GM19438 (cell line): ENCODE results near the gene BTBD10.

Experiments
- ATAC-seq: cut with Tn5 transposase; IDR thresholded peaks from one replicate; pipeline ENCODE4 v1.9.1; 2021; ENCODE audit warnings: low read depth; ENCODE audit not compliant: unreplicated experiment

The BTBD10 gene

DNA sequence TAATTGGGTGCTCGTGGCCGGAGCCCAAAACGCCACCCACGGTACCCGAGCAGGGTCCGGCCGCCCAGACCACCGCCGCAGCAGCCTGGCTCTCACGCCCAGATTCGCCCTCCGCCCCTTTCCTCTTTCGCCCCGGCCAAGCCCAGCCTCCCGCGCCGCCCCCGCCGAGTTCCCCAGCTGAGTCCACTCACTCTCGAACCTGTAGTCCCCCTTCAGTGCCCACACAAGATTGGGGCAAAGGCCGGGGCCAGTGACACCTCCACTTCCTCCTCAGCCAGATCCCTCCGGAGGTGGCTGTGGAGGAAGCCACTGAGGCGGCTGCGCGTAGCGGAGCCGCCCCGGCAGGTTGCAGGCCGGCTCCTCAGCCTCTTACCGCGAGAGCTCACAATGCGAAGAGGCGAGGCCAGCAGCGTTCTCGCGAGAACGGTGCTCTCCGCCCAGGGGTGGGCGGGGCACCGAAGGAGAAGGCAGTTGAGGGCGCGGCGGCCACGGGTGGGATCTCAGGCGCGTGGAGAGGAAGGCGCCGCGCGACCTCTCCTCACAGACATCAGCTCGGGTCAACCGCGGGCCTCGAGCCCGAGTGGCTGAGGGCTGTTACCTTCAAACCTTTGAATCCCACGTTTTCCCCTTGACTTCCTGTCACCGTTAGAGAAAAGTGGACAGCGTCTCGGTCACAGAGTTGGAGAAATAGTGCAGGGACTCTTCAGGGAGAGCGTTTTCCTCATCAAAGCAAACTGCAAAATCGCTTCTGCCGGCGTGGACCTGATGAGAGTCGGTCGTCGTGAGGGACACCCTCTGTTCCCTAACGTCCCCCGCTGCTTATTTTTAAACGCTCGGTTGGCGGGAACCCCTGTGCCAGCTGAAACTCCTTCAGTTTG lies at the start of gene BTBD10:
TSS of gene BTBD10 (minus strand) at position 322 of the 878 bp plus-strand sequence. CDS start 18,098 bp downstream, outside the sequence.
- peak; percentile 89 for ATAC-seq

DNA sequence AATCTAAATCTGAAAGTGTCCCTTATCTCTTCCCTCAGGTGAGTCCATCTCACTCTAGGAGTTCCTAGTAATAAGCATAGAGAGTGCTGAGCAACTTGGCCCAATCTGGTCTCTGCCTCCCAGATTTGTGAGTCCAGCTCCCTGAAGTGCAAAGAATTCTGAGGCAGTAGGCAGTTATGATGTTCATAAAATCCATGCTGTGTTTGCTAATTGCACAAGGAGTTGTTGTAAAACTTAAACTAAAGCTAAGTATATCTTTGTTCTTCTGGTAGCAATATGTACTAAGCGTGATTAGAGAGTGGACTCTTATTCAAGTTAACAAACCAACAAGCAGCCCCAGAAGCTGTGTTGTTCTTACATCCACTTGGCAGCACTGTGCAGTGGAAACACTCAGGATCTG lies 40.4 kb upstream of the BTBD10 start:
- ATAC-seq: no peak

DNA sequence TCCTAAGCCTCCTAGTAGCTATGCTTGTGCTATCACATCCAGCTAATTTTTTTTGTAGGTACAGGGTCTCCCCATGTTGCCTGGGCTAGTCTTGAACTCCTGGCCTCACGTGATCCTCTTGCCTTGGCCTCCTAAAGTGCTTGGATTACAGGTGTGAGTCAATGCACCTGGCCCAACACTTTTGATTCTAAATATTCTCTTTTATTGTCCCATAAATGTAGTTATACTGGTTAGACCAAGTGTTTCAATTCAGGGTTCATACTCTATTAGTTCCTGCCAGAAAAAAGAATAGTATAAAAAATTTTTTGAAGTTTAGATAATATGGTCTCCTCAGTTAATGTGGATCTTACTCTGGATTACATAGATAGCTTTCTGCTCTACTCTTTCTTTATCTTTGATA lies 39.5 kb upstream of the BTBD10 start:
- no peak for ATAC-seq

DNA sequence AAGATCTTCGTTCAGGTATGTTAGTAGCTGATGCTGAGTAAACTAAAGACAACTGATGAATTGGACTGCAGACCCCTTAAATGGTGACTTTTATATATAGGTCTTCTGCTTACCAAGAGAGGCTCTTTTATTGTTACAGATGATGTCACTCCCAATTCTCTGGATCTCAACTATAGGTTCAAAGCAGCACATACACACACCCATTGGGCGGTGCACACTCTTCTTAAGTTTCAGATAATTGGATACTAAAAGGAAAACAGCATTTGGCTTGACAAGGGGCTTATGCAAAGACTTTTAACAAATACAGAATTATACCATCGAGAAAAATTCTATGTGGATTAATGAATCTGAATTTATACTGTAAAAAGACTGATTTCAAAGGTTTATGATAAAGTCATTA lies 32.9 kb upstream of the BTBD10 start, which contains the start of gene PTH:
TSS of gene PTH (minus strand) at position 69 of the 400 bp plus-strand sequence. CDS start 3,142 bp downstream, outside the sequence.
- ATAC-seq: no peak

- ATAC-seq: no peak
Observed at GRCh38 chr11:13494051-13494450, 31.0 kb upstream of the BTBD10 start.

- ATAC-seq: no peak
Observed at GRCh38 chr11:13487661-13488030, 24.6 kb upstream of the BTBD10 start.

GRCh38 chr11:13486926-13487660 lies 24.1 kb upstream of the BTBD10 start:
- ATAC-seq: no peak

GRCh38 chr11:13480198-13480597 lies 17.2 kb upstream of the BTBD10 start:
- no peak for ATAC-seq

GRCh38 chr11:13479688-13480087 lies 16.7 kb upstream of the BTBD10 start:
- no peak for ATAC-seq

- no peak for ATAC-seq
Observed at GRCh38 chr11:13475091-13475490, 12.1 kb upstream of the BTBD10 start.

GRCh38 chr11:13473013-13473722 lies 10.1 kb upstream of the BTBD10 start:
- no peak for ATAC-seq

DNA sequence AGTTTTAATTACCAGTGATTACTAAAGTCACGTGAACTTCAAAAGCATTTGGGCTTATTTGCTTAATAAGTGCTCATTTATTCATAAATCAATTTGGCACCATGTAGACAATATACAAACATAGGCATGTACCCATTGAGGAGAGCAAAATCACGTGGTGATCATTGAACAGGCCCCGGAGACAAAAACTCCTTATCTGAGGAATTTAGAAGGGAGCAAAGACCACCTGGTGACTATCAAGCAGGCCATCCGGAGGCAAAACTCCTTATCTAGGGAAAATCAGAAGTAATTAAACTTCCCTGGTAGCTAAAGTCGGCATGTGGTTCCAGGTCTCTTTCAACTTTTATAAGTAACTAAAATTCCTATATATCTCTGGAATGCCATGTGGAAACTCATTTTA lies 5.7 kb upstream of the BTBD10 start:
- no peak for ATAC-seq

DNA sequence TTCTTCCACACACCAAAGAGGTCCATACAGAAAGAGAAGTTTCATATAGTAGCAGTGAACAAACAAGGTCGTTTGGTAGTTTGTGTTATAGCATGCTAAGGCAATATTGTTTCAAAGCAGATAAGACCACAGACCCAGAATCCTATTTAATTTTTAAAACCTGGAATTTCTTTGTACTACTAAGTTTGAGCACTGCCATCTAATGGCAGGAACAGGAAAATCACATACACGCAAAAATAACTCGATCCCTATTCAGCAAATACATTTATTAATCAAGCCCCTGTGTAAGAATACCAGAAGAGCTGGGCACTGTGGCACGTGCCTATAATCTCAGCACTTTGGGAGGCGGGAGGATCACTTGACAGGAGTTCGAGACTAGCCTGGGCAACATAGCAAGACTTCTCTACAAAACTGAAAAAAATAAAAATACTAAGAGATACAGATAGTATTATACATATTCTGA lies 2.9 kb upstream of the BTBD10 start:
- ATAC-seq: no peak

- no peak for ATAC-seq
Observed at GRCh38 chr11:13463779-13464290, 813 bp upstream of the BTBD10 start.

GRCh38 chr11:13462311-13462900 lies 616 bp downstream of the BTBD10 start:
- peak; percentile 55 for ATAC-seq

- no peak for ATAC-seq
Observed at GRCh38 chr11:13461291-13461690, 1.7 kb downstream of the BTBD10 start.

GRCh38 chr11:13450832-13451397 lies 12.1 kb downstream of the BTBD10 start:
- no peak for ATAC-seq

DNA sequence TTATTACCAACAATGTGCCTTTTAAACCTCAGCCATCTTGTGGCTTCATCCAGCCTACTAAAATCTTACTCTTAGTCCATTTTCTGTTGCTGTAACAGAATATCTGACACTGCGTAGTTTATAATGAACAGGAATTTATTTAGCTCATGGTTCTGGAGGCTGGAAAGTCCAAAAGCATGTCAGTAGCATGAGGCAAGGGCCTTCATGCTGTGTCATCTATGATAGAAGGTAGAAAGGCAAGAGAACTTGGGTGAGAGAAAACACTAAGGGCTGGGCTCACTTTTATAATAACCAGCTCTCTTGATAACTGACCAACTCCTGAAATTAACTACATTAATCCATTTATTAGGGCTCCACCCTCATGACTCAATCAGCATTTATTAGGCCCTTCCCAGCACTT lies 13.5 kb downstream of the BTBD10 start:
- no peak for ATAC-seq

- ATAC-seq: no peak
Observed at GRCh38 chr11:13448876-13449275, 14.1 kb downstream of the BTBD10 start.

DNA sequence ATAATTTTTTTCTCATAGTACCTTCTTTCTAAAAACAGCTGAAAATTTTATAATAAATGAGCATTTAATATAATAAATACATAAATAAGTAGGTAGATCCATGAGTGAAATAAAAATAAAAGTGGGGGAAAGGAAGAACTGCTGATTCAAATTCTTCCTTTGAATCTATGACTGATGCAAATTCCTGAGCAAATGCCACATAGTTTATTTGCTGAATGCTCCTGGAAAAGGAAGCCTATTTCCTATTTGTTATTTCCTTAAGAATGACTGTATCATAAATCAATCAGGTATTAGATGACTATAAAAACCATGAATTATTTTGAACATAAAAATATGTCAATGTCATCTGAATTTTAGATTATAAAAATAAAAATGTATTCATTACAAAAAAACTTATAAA lies 16.6 kb downstream of the BTBD10 start:
- ATAC-seq: no peak
